HepG2 (cell line): ENCODE data around the gene RPS10. TPM values are rescaled to one million over a fixed set of nuclear protein-coding genes. Genes with fewer than 3 reads are reported as not detected.

Source experiments
- ARID4A ChIP-seq: sonication (generic); formaldehyde crosslinking; IDR thresholded peaks from 2 replicates; pipeline ENCODE4 v1.5.0; 2020; ENCODE audit warnings: mild to moderate bottlenecking, missing genetic modification reagents, borderline replicate concordance
- ARNTL ChIP-seq: sonication (generic); formaldehyde crosslinking; IDR thresholded peaks from 2 replicates; pipeline ENCODE4 v1.4.0; 2020; ENCODE audit warnings: mild to moderate bottlenecking, missing genetic modification reagents
- BRCA1 ChIP-seq: sonication (generic); formaldehyde crosslinking; IDR thresholded peaks from 2 replicates; pipeline ENCODE4 v1.4.0; 2020; ENCODE audit warnings: missing genetic modification reagents
- DRAP1 ChIP-seq: IDR thresholded peaks from 2 replicates; pipeline ENCODE4 v1.6.1; 2016; ENCODE audit warnings: missing genetic modification reagents, missing compliant biosample characterization
- IKZF4 ChIP-seq: sonication (generic); formaldehyde crosslinking; IDR thresholded peaks from 2 replicates; pipeline ENCODE4 v1.5.1; 2020; ENCODE audit warnings: borderline replicate concordance, mild to moderate bottlenecking, low read depth, missing genetic modification reagents; ENCODE audit errors: not compliant biosample characterization
- KAT7 ChIP-seq: IDR thresholded peaks from 2 replicates; pipeline ENCODE4 v1.6.1; 2018; ENCODE audit warnings: borderline replicate concordance, missing compliant biosample characterization
- KDM3A ChIP-seq: IDR thresholded peaks from 2 replicates; pipeline ENCODE4 v1.6.1; 2018; ENCODE audit warnings: low read depth, missing compliant biosample characterization
- MNT ChIP-seq: fragments of 450-650 bp; IDR thresholded peaks from 2 replicates; pipeline ENCODE4 v1.6.1; 2016
- NR0B2 ChIP-seq: sonication (generic); formaldehyde crosslinking; IDR thresholded peaks from 2 replicates; pipeline ENCODE4 v1.4.0; 2020; ENCODE audit warnings: mild to moderate bottlenecking, missing genetic modification reagents
- SRY ChIP-seq: sonication (generic); formaldehyde crosslinking; IDR thresholded peaks from 2 replicates; pipeline ENCODE4 v1.8.0; 2022; ENCODE audit warnings: mild to moderate bottlenecking, missing genetic modification reagents
- STAT5B ChIP-seq: sonication (generic); formaldehyde crosslinking; IDR thresholded peaks from 2 replicates; pipeline ENCODE4 v1.4.0; 2020; ENCODE audit warnings: missing genetic modification reagents
- TFE3 ChIP-seq: IDR thresholded peaks from 2 replicates; pipeline ENCODE4 v1.6.1; 2016
- TRIM24 ChIP-seq: sonication (generic); formaldehyde crosslinking; IDR thresholded peaks from 2 replicates; pipeline ENCODE4 v1.8.0; 2022; ENCODE audit warnings: mild to moderate bottlenecking, missing genetic modification reagents
- ZNF44 ChIP-seq: sonication (generic); formaldehyde crosslinking; IDR thresholded peaks from 2 replicates; pipeline ENCODE4 v1.5.1; 2020; ENCODE audit warnings: mild to moderate bottlenecking, missing genetic modification reagents
- ZNF468 ChIP-seq: sonication (generic); formaldehyde crosslinking; IDR thresholded peaks from 2 replicates; pipeline ENCODE4 v1.8.0; 2022; ENCODE audit warnings: mild to moderate bottlenecking, moderate library complexity, missing genetic modification reagents
- ZNF552 ChIP-seq: sonication (generic); formaldehyde crosslinking; IDR thresholded peaks from 2 replicates; pipeline ENCODE4 v1.9.0; 2022; ENCODE audit warnings: missing genetic modification reagents, mild to moderate bottlenecking, borderline replicate concordance
- ZNF558 ChIP-seq: sonication (generic); formaldehyde crosslinking; IDR thresholded peaks from 2 replicates; pipeline ENCODE4 v1.9.0; 2022; ENCODE audit warnings: mild to moderate bottlenecking, missing genetic modification reagents, borderline replicate concordance
- ZNF619 ChIP-seq: sonication (generic); formaldehyde crosslinking; IDR thresholded peaks from 2 replicates; pipeline ENCODE4 v1.4.0; 2020; ENCODE audit warnings: mild to moderate bottlenecking, missing genetic modification reagents
- ZUFSP ChIP-seq: sonication (generic); formaldehyde crosslinking; IDR thresholded peaks from 2 replicates; pipeline ENCODE4 v1.9.0; 2021; ENCODE audit warnings: missing genetic modification reagents, mild to moderate bottlenecking, borderline replicate concordance
- polyA plus RNA-seq, 8 experiments: library from polyadenylated mRNA; depleted of rRNA in 3 of 8; stranded (reverse) in 7 of 8; unstranded in 1 of 8; fragments of >200 nt; fragmentation: Illumina TruSeq in 4 of 8; extraction: Trizol in 4 of 8; gene quantifications; 2 replicates each; pipeline versions ENCODE4 v1.2.1 to v1.2.3, GENCODE V29; 2011 to 2016; ENCODE audit warnings: low read depth in 4 of 8, missing spikeins in 1 of 8, mixed read lengths in 1 of 8; ENCODE audit not compliant: insufficient read depth in 1 of 8
- total RNA-seq, 5 experiments: library from RNA; depleted of rRNA; stranded (reverse); fragments of >200 nt; fragmentation: Illumina TruSeq; extraction: Trizol; gene quantifications; 2 replicates each; pipeline ENCODE4 v1.2.3, GENCODE V29; 2016; ENCODE audit warnings: low read depth in 1 of 5

RPS10 gene
- total and polyA plus RNA-seq, 2 of the 13 experiments (the other 11 are each of a cell fraction or from before 2014, with no cell fraction given): 2,909 to 4,648 TPM

GRCh38 chr6:34392497-34393190, 33.2 kb downstream of the RPS10 start, which contains the start of gene NUDT3 (continued):
- TF ChIP-seq STAT5B (CRISPR knock-in tag) (no peak; the same call in 1 of the 2 replicates), ZNF619 (CRISPR knock-in tag) (no peak), ZUFSP (no peak), ZNF558 (CRISPR knock-in tag) (peak; percentile 75; the same call in 1 of the 2 replicates), KAT7 (CRISPR knock-in tag) (peak; percentile 98), KDM3A (CRISPR knock-in tag) (peak; percentile 98), TRIM24 (no peak), DRAP1 (CRISPR knock-in tag) (peak; percentile 82), TFE3 (CRISPR knock-in tag) (peak; percentile 47; the same call in 1 of the 2 replicates), MNT (no peak), ZNF44 (CRISPR knock-in tag) (peak; percentile 48; the same call in 1 of the 2 replicates), ARID4A (CRISPR knock-in tag) (peak; percentile 32; the same call in 1 of the 2 replicates), SRY (CRISPR knock-in tag) (0 out of 2 replicates have a peak, but pooled peaks have one; percentile 58), ARNTL (CRISPR knock-in tag) (peak; percentile 49; the same call in 1 of the 2 replicates), ZNF468 (no peak), NR0B2 (CRISPR knock-in tag) (peak; percentile 78), ZNF552 (CRISPR knock-in tag) (peak; percentile 40; the same call in 1 of the 2 replicates), BRCA1 (CRISPR knock-in tag) (no peak), IKZF4 (CRISPR knock-in tag) (no peak)
